ENCODE data around the gene BBLN.

The BBLN gene

DNA sequence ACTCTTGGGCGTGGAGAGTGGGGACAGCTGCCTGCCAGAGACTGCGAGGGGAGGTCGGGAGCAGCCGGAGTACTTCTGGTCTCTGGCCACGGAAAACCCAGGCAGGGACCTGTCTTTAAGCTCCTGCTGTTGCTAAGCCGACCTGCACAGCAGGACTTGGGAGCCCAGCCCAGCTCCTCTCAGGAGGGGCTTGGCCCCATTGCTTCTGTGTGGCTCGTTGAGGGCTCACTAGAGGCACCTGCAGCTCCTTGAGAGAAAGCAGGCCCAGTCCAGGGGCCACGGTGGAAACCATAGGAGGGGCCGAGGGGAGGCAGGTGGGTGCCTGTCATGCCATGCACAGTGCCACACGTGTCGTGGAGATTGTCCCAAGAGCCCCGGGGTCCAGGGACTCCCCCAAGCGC lies 14.1 kb upstream of the BBLN start:
- DNase-seq: no peak

GRCh38 chr9:128146591-128147120 lies 13.4 kb upstream of the BBLN start:
- no peak for DNase-seq

DNA sequence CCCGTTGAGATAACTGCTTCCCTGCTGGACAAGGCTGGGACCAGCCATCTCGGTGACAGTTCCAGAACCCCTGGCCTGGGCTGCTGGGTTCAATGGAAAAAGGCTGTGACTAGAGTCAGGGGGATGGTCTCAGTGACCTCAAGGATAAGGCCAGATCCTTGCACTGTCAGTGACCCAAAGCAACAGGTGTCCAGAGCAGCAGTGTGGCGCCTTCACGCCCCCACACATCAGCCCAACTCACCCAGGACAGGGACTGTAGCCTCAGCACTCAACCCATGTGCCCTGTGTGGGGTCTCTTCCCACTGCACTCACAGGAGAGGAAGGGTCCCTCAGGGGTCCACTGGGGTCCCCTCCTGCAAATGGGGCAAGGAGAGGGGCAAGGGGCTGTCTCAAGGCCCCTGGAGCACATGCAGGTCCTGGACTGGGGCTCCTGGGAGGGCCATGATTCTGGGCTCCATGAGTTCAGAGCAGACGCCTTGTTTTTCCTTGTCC lies 11.5 kb upstream of the BBLN start:
- no peak for DNase-seq

GRCh38 chr9:128149001-128149701 lies 10.9 kb upstream of the BBLN start, which contains the start of gene LCN2:
Gene LCN2 (plus strand): TSS chr9:128149453. CDS start chr9:128149526, 73 bp downstream.
- no peak for DNase-seq

- DNase-seq: no peak
Observed at GRCh38 chr9:128149951-128150593, 10.0 kb upstream of the BBLN start.

DNA sequence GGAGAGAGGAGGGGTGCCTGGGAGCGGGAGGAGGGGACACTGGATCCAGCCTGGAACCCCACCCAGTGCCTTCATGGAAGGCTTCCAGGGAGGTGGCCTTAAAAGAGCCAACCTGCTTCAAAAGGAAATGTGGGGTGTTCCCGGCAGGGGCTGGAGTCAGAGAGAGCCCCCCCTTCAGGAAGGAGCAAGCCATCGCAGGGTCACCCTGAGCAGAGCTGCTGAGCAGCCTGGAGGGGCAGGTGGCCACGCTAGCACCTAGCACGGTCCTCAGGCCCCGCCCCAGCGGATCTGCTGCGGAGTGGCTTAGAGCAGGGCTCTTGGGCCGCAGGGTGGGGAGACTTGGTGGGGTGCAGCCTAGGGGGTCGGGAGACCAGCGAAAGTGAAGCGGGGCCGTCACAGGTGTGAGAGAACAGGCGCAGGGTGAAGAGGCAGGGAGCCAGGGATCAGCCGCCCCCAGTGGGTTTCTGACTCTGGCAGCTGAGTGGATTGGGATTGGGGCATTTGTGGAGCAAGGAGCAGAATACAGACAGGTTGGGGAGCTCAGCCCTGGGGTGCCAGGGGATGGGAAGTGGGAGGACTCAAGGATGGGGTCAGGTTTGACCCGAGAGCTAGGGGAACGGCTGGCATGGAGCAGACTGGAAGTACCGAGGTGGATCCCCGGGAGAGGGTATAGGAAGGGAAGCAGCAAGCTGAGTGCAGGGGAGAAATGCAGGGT lies 9.3 kb upstream of the BBLN start:
- no peak for DNase-seq

DNA sequence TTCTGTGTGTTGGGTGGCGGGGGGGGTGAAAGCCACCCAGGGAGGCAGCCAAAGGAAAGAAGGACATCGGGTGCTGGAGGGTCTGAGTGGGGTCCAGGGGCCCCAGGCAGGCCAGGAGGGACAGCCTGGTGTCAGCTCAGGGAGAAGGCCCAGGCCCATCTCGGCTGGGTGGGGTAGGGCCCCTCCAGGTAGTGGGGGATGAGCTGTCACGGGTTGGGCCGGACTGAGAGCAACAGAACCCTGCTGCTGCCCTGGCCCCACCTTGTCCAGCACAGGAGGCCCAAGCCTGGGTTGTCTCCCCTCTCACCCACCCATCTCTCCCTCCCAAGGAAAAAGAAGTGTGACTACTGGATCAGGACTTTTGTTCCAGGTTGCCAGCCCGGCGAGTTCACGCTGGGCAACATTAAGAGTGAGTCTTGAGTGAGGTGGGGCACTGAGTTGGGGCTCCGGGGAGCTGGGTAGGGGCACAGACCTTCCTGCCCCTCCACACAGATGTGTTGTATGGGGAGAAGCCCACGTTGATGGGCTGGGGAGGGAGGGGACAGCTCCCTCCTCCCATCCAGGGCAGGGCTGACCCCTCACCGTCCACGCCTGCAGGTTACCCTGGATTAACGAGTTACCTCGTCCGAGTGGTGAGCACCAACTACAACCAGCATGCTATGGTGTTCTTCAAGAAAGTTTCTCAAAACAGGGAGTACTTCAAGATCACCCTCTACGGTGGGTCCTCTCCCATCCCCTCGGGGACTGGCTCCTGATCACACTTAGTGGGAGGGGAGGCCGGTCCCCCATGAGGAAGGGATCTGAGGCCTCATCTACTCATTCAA lies 8.5 kb upstream of the BBLN start:
- no peak for DNase-seq

GRCh38 chr9:128152133-128153059 lies 7.7 kb upstream of the BBLN start:
- DNase-seq: no peak

DNA sequence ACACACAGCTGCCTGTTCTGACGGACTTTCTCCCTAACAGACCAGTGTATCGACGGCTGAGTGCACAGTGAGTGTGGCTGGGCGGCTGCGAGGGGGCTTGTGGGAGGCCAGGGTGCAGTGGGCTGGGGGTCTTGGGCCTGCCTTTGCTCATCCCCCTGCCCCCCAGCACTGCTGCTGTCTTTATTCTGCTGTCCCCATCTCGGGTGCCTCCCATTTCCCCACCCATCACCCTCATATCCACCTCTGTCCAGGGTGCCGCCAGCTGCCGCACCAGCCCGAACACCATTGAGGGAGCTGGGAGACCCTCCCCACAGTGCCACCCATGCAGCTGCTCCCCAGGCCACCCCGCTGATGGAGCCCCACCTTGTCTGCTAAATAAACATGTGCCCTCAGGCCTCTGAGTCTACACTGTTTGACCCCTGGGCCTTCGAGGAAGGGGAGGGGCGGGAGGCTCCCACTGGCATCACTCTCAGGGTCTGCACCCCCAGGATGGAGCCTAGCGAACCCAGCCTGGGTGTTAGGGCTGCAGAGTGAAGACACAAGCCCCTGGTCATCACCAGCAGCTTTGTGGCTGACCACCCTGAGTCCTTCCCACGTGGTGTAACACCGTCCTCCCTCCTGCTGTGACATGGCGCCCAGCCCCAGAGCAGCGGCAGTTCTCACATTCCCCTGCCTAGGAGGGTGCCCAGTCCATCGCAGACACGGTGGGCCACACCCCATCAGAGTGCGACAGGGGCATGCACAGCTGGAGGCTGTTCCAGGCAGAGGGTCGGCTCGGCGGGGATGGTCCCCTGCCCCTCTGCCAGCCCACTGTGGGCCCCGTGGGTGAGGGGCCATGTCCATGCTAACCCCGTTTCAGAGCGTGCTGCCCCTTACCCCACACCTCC lies 6.8 kb upstream of the BBLN start:
- no peak for DNase-seq

- DNase-seq: no peak
Observed at GRCh38 chr9:128153947-128154695, 5.9 kb upstream of the BBLN start.

DNA sequence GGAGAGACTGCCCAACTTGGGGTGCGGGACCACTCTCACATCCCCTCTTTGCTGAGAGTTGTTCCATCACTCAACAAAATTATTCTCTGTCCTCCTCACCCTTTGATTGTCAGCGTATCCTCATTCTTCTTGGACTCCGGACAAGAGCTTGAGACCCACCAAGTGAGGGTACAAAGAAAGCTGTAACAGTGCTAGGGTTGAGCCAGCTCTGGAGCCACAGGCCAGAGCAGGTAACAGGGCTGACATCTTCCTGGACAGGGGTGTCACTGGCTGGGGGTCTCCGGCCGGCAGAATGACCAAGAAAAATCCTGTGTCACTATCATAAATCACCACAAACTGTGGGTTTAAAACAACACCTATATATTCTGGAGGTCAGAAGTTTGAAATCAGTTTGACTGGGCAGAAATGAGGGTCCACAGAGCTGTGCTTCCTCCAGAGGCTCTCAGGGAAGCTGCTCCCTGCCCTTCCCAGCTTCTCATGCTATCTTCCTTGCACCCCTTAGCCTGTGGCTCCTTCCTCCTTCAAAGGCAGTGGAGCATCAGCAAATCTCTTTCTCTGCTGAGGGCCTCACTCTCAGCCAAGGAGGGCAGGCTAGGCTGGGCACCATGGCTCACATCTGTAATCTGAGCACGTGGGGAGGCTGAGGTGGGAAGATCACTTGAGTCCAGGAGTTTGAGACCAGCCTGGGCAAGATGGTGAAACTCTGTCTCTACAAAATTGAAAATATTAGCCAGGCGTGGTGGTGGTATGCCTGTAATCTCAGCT lies 4.1 kb upstream of the BBLN start:
- DNase-seq: no peak

DNA sequence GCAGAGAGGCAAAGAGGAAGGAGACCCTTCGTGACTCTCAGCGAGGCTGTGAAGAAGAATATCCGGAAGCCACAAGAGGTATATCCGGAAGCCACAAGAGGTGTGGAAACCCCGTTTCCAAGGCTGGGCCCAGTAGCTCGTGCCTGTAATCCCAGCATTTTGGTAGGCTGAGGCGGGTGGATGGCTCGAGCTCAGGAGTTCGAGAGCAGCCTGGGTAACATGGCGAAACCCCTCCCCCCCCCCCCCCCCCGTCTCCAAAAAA lies 612 bp upstream of the BBLN start:
- peak; percentile 26 for DNase-seq

- DNase-seq: peak; percentile 70
Observed at GRCh38 chr9:128160603-128160987, 530 bp downstream of the BBLN start.

DNA sequence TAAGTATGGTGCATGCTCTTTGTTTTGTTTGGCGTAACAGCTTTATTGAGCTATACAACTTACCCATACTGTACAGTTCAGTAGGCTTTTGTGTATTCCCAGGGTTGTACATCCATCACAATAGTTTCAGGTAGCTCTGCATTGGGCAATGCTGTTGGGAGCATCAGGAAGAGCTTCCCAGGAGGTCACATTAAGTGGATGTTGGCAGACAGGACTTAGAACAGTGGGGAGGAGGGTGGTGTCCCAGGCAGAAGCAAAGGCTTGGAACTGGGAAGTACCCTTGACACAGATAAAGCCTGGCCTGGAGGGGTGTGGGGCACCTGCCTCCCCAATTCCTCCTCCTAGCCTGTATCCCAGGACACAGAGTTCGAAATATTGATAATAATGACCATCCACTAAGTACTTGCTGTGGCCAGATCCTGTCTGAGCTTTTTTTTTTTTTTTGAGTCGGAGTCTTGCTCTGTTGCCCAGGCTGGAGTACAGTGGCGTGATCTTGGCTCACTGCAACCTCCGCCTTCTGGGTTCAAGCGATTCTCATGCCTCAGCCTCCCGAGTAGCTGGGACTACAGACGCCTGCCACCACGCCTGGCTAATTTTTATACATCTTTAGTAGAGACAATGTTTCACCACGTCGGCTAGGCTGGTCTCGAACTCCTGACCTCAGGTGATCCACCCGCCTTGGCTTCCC lies 1.3 kb downstream of the BBLN start:
- no peak for DNase-seq

- no peak for DNase-seq
Observed at GRCh38 chr9:128162215-128163026, 2.4 kb downstream of the BBLN start.

DNA sequence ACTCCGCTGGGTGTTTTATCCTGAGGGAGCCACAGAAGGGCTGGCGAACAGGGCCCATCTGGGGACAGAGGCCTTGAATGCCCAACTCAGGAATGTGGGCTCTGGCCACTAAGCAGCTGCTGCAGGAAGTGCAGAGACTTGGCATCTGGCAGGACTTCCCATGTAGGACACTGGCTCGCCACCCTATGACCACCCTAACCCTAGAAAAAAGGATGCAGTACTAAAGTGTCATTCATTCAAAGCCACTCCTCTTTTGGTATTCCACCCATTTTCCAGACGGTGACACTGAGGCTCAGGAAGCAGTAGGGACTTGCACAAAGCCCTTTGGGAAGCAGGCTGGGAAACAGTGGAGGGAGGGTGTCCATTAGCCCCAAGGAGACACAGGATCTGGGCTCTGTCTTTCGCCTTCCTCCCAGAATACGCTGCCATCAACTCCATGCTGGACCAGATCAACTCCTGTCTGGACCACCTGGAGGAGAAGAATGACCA lies 3.0 kb downstream of the BBLN start:
- no peak for DNase-seq

- DNase-seq: no peak
Observed at GRCh38 chr9:128163523-128164306, 3.6 kb downstream of the BBLN start.
